ENCODE measurements around the gene AP2A2.

AP2A2 gene

DNA sequence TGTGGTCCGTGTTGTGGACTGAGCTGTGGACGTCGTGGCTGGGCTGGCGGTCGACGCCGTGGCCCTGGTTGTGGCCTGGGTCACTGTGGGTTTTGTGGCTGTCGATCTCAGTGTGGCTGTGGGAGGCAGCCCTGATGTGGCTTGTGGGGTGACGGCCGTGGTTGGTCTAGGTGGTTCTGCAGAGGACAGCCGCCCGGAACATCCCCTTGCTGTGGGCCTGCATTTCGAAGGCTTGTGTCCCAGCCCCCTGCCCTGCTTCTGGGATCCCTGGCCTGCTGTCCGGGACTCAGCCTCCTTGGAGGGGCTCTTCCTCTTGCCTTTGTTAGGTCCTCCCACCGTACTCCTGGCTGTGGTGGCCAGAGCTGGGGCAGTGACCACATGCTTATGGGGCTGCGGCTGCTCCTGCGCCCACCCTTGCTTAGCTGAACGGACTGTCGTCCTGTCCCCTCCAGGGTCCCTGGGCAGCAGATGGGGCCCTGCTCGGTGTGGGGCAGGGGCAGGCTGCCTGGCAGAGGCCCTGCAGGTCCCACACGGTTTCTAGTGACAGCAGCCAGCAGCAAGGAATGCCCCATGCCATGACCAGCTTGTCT, 93.7 kb downstream of the AP2A2 start:
- TF ChIP-seq, protein P1, sequence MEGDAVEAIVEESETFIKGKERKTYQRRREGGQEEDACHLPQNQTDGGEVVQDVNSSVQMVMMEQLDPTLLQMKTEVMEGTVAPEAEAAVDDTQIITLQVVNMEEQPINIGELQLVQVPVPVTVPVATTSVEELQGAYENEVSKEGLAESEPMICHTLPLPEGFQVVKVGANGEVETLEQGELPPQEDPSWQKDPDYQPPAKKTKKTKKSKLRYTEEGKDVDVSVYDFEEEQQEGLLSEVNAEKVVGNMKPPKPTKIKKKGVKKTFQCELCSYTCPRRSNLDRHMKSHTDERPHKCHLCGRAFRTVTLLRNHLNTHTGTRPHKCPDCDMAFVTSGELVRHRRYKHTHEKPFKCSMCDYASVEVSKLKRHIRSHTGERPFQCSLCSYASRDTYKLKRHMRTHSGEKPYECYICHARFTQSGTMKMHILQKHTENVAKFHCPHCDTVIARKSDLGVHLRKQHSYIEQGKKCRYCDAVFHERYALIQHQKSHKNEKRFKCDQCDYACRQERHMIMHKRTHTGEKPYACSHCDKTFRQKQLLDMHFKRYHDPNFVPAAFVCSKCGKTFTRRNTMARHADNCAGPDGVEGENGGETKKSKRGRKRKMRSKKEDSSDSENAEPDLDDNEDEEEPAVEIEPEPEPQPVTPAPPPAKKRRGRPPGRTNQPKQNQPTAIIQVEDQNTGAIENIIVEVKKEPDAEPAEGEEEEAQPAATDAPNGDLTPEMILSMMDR (IDR thresholded peaks at IDR 0.05; ENCODE audit: low read depth, low read length), result no peak
- no peak for DNase-seq (ENCODE audit: low read depth, low spot score)
- in situ Hi-C loops (cut with HindIII; ENCODE audit: low sequenced_read_pairs), result no loop called here
- no peak overlapping the region for H3K4me3 ChIP-seq (ENCODE audit: low read depth, low read length)

DNA sequence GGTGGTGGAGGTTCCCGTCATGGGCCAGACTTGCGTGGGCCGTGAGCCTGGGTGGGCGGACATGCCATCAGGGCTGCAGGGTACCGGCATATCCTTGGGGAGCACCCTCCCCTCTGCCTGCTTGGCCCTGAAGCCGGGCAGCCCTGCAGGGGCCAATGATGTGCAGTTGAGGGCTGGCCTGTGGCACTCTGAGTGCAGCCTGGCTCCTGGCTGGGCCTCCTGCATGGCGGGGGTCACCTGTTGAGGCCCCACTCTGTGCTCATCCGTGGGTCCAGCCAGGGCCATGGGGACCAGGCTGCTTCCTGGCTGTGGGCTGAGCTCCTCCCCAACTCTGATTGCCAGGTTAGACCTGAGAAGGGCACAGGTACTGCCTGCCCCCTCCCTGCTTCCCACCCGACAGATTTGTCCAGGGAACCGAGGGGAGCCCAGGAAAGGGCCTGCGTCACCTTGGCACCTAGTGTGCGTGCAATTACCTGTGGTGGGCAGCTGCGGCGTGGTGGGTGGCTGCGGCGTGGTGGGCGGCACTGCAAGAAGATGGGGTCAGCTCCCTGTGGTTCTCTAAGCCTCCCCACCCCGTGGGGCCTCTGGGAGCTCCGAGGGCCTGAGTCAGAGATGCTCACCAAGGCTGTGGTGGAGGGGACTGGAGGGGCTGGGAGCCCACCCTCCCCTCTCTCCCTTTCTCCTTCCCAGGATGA, 94.7 kb downstream of the AP2A2 start:
- TF ChIP-seq, protein P1 (IDR thresholded peaks at IDR 0.05; ENCODE audit: low read depth, low read length), result no peak
- no peak for DNase-seq (ENCODE audit: low read depth, low spot score)
- in situ Hi-C loops (cut with HindIII; ENCODE audit: low sequenced_read_pairs), result no loop called here
- no peak overlapping the region for H3K4me3 ChIP-seq (ENCODE audit: low read depth, low read length)

DNA sequence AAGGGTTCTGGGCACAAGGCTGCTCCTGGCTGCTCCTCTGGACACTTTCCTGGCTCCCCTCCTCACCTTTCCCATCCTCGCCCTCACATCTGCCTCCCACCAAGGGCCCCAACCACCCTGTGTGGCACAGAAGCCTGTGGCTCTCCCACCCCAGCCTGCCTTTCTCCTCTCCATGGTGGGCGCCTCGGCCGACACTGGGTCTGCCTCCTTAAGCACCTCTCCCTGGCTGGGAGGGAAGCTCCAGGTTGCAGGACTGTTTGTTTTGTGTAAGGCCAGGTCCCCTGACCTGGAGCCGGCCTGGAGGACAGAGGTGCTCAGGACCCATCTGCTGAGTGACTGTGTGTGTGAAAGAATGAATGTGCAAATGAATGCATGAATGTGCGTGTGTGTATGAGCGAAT, 96.7 kb downstream of the AP2A2 start:
- in situ Hi-C loops (cut with HindIII; ENCODE audit: low sequenced_read_pairs), result no loop called here
- TF ChIP-seq, protein P1 (IDR thresholded peaks at IDR 0.05; ENCODE audit: low read depth, low read length), result no peak
- no peak for DNase-seq (ENCODE audit: low read depth, low spot score)
- no peak overlapping the region for H3K4me3 ChIP-seq (ENCODE audit: low read depth, low read length)

DNA sequence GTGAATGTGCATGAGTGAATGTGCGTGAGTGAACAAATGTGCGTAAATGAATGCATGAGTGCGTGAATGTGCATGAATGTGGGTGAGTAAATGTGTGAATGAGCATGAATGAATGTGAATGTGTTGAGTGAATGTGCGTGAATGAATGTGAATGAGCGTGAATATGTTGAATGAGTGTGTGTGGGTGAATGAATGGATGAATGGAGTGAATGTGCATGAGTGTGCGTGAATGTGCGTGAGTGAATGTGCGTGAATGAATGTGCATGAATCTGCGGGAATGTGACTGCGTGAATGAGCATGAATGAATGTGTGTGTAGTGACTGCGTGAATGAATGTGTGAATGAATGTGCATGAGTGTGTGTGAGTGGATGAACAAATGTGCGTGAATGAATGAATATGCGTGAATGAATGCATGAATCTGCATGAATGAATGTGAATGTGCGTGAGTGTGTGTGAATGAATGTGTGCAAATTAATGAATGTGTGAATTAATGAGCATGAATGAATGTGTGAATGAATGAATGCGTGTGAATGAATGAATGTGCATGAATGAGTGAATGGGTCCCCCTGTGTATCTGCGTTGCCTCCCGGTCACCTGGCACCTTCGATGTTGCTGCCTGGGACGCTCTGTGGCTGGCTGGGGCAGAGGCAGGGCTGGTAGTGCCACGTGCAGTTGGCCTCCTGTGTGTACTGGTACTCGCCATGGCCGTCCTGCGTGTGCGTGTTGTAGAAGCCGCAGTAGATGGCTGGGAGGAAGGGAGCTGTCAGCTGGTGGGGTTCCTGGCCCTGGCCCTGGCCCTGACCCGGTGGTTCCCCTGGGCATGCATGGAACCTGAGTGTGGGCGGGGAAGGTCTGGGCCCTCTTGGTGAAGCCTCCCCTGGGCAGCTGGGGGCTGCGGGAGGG, 97.5 kb downstream of the AP2A2 start:
- TF ChIP-seq, protein P1 (IDR thresholded peaks at IDR 0.05; ENCODE audit: low read depth, low read length), result no peak
- in situ Hi-C loops (cut with HindIII; ENCODE audit: low sequenced_read_pairs), result no loop called here
- H3K4me3 ChIP-seq (ENCODE audit: low read depth, low read length), result no peak overlapping the region
- no peak for DNase-seq (ENCODE audit: low read depth, low spot score)

DNA sequence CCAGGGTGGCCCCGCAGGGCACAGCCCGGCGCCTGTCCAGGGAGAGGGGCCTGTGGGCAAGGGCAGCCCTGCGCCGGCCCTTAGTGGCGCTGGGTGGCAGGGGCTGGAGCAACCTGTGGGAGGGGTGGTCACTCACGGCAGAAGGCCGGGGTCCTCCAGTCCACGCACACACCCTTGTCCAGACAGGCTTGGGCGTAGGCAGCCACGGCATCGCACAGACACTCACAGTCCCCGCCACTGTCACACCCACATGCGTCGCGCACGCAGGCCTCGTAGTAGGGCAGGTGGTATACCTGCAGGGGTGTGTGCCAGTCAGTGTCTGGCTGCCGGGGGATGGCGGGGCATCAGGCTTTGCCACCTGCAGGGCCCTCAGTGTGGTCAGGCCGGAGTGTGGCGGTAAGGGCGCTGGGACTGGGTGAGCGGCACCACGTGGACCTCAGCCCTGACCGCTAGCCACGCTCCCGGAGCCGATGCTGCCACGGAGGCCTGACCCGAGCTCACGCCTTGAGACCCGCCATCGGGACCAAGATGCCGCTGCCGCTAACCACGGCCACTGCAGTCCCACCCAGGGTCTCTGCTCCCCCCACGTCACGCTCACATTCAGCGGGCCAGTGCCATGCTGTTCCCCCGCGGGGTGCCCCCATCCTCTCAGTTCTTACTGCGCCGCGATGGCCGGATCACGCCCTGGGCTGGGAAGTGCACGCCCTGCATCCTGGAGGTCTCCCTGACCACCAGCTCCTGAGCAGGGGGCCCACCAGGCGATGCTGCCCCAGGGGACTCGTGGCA, 98.3 kb downstream of the AP2A2 start:
- in situ Hi-C loops (cut with HindIII; ENCODE audit: low sequenced_read_pairs), result no loop called here
- DNase-seq (ENCODE audit: low read depth, low spot score), result no peak

More for the DNA sequence above, 98.3 kb downstream of the AP2A2 start:
- TF ChIP-seq, protein P1 (IDR thresholded peaks at IDR 0.05; ENCODE audit: low read depth, low read length), result no peak
- no peak overlapping the region for H3K4me3 ChIP-seq (ENCODE audit: low read depth, low read length)

Measured in astrocyte of the spinal cord (primary cell).